Endodermal cell (in vitro differentiated cells): ENCODE results near the gene SLC2A2. TPM values are rescaled to one million over a fixed set of nuclear protein-coding genes. Genes with fewer than 3 reads are reported as not detected.

Experiments used
- DNase-seq: peaks from one replicate; pipeline ENCODE4 v3.0.0-alpha.2; 2017
- H3K27ac ChIP-seq: 2 replicates; pipeline ENCODE4 v1.5.1; 2013; ENCODE audit warnings: mild to moderate bottlenecking, low read depth, low read length, moderate library complexity
- H3K27me3 ChIP-seq: 2 replicates; pipeline ENCODE4 v1.6.1; 2013; ENCODE audit warnings: mild to moderate bottlenecking, low read length, moderate library complexity; ENCODE audit not compliant: insufficient read depth, control insufficient read depth, poor library complexity, severe bottlenecking
- H3K36me3 ChIP-seq: 2 replicates; pipeline ENCODE4 v1.7.0; 2013; ENCODE audit warnings: mild to moderate bottlenecking, low read length, moderate library complexity; ENCODE audit not compliant: control insufficient read depth, insufficient read depth
- H3K4me1 ChIP-seq: one replicate; pipeline ENCODE4 v1.7.0; 2013; ENCODE audit warnings: low read length; ENCODE audit not compliant: control insufficient read depth, insufficient read depth
- H3K4me3 ChIP-seq: 2 replicates; pipeline ENCODE4 v1.5.1; 2013; ENCODE audit warnings: mild to moderate bottlenecking, low read length, moderate library complexity
- H3K9ac ChIP-seq: 2 replicates; pipeline ENCODE4 v1.6.1; 2013; ENCODE audit warnings: mild to moderate bottlenecking, low read length, moderate library complexity; ENCODE audit not compliant: poor library complexity, severe bottlenecking; ENCODE audit errors: extremely low read depth
- H3K9me3 ChIP-seq: 2 replicates; pipeline ENCODE4 v1.6.1; 2013; ENCODE audit warnings: mild to moderate bottlenecking, low read length, moderate library complexity; ENCODE audit not compliant: control insufficient read depth
- H3K27ac Mint-ChIP-seq: 2 replicates; pipeline ENCODE4 v1.8.0; 2020; ENCODE audit warnings: mixed read lengths
- H3K27me3 Mint-ChIP-seq: 2 replicates; pipeline ENCODE4 v1.8.0; 2021; ENCODE audit warnings: mild to moderate bottlenecking, mixed read lengths; ENCODE audit not compliant: insufficient read depth
- H3K36me3 Mint-ChIP-seq: 2 replicates; pipeline ENCODE4 v1.8.0; 2020; ENCODE audit warnings: low read depth, mixed read lengths
- H3K4me1 Mint-ChIP-seq: 2 replicates; pipeline ENCODE4 v1.8.0; 2020; ENCODE audit warnings: mixed read lengths
- H3K4me3 Mint-ChIP-seq: 2 replicates; pipeline ENCODE4 v1.8.0; 2020; ENCODE audit warnings: mild to moderate bottlenecking, moderate library complexity, mixed read lengths
- H3K9me3 Mint-ChIP-seq: 2 replicates; pipeline ENCODE4 v1.8.0; 2020; ENCODE audit warnings: mild to moderate bottlenecking, mixed read lengths
- WGBS, 2 experiments: methylation state at CpG; one replicate each; pipeline versions ENCODE4 v1.1.5 to v1.1.7; 2013; ENCODE audit warnings: missing lambda C conversion rate in 2 of 2, mixed read lengths in 1 of 2; ENCODE audit not compliant: insufficient coverage in 1 of 2, insufficient read length in 1 of 2; 5-methylcytosine and 5-hydroxymethylcytosine counted together
- long read RNA-seq, 4 experiments: library from polyadenylated mRNA in 2 of 4; library from RNA in 1 of 4; library from capped mRNA in 1 of 4; stranded (forward) in 3 of 4; unstranded in 1 of 4; transcript quantifications; one replicate each; pipeline ENCODE4 v2.0.0, GENCODE V29; 2020 to 2021; ENCODE audit warnings: inconsistent platforms in 1 of 4
- polyA plus RNA-seq, 2 experiments: library from polyadenylated mRNA; stranded (reverse); fragments of 50-300 nt; gene quantifications; one replicate each; pipeline ENCODE4 v1.2.3, GENCODE V29; 2013
- total RNA-seq, 2 donors: library from RNA; stranded (reverse); fragmentation: NEBNext Ultra II Directional in 1 of 2; extraction: Animal tissue kit (Norgen Biotek cat#: 25700) in 1 of 2; gene quantifications; 2 replicates in 1 of 2; 3 replicates in 1 of 2; pipeline ENCODE4 v1.2.1, GENCODE V29; 2021
- TF ChIP-seq, protein P1 (sequence below): fragments of 200-600 bp; sonication (generic); conservative IDR thresholded peaks from 2 replicates; pipeline ENCODE4 v1.5.0; 2021; ENCODE audit warnings: antibody characterized with exemption, mild to moderate bottlenecking

Gene SLC2A2
- total RNA-seq: under 1 TPM; 0.24 to 0.51 TPM
- polyA plus RNA-seq (2013, experiment 1 of 2): not detected
- polyA plus RNA-seq (2013, experiment 2 of 2): not detected
- long read RNA-seq, experiment 1: 0 reads
- long read RNA-seq, experiment 2, partial matches to known transcripts: 0 of 3 reads
- long read RNA-seq, experiment 2, other reads (novel, unspliced or antisense): 0 of 3 reads
- long read RNA-seq, experiment 3, partial matches to known transcripts: 1 of 3 reads
- long read RNA-seq, experiment 3, other reads (novel, unspliced or antisense): 1 of 3 reads
- long read RNA-seq, experiment 4: 0 reads

DNA sequence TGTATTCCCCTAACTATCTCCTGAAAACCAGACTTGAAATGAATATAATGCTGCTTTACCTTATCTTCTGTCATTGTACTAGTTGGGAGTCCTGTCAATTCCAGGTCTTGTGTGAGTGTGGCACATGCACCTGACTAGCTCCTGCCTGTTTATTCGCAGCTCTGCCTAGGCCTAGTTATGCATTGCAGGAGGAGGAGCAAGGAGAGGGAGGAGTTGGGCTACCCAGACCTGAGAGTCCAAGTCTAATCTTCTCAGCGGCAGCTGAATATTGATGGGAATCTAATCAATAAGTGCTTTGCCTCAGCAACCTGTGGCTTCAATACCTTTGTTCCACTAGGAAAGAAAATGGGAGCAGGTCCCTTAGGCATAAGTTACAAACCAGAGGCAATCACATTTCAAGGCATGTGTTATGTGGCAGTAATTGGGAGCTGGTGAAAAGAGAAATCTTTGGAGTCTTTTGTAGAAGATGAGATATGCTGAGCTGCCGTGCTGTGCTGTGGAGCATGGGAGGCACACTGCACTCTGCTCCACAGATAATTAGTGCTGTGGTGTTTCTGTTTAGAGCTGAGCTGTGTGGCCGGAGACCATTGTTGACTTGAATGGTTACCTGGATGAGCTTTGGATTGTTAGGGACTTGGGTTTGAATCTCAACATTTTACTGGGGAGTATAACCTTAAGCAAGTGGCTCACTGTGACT, at the start of gene SLC2A2:
Gene SLC2A2 (minus strand): TSS at position 124 of the 697 bp plus-strand sequence. CDS start 50 bp downstream, at position 74.
- Histone ChIP-seq H3K36me3 (no peaks in the 10 kb centered on the region), H3K9ac (no peak within 1 kb of the TSS), H3K27ac (no peak within 1 kb of the TSS), H3K9me3 (no peaks in the 10 kb centered on the region), H3K4me3 (no peak within 1 kb of the TSS), H3K4me1 (peaks cover 21% of the 10 kb centered on the region), H3K27me3 (no peaks in the 10 kb centered on the region)
- no peak within 1 kb of the TSS for H3K4me3 Mint-ChIP-seq
- H3K36me3 Mint-ChIP-seq: no peaks in the 10 kb centered on the region
- TF ChIP-seq, protein P1, sequence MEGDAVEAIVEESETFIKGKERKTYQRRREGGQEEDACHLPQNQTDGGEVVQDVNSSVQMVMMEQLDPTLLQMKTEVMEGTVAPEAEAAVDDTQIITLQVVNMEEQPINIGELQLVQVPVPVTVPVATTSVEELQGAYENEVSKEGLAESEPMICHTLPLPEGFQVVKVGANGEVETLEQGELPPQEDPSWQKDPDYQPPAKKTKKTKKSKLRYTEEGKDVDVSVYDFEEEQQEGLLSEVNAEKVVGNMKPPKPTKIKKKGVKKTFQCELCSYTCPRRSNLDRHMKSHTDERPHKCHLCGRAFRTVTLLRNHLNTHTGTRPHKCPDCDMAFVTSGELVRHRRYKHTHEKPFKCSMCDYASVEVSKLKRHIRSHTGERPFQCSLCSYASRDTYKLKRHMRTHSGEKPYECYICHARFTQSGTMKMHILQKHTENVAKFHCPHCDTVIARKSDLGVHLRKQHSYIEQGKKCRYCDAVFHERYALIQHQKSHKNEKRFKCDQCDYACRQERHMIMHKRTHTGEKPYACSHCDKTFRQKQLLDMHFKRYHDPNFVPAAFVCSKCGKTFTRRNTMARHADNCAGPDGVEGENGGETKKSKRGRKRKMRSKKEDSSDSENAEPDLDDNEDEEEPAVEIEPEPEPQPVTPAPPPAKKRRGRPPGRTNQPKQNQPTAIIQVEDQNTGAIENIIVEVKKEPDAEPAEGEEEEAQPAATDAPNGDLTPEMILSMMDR: no peak
- 93 to 100% methylated on average over 3 to 4 of the region's 4 CpGs for WGBS, 2 experiments
- DNase-seq: no peak
- H3K27me3 Mint-ChIP-seq: peaks cover 36% of the 10 kb centered on the region
- H3K4me1 Mint-ChIP-seq: peaks cover 26% of the 10 kb centered on the region
- H3K9me3 Mint-ChIP-seq: no peaks in the 10 kb centered on the region
- no peak within 1 kb of the TSS for H3K27ac Mint-ChIP-seq

DNA sequence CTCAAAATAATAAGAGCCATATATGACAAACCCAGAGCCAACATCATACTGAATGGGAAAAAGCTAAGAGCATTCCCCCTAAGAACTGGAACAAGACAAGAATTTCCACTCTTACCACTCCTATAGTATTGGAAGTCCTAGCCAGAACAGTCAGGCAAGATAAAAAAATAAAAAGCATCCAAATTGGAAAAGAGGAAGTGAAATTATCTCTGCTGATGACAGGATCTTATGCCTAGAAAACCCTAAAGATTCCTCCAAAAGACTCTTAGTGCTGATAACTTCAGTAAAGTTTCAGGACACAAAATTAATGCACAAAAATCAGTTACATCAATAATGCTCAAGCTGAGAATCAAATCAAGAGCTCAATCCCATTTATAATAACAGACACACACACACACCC, 45.9 kb upstream of the SLC2A2 start:
- H3K27ac ChIP-seq: no peak overlapping the region
- Mint-ChIP-seq H3K4me1 (no peaks in the 10 kb centered on the region), H3K36me3 (no peaks in the 10 kb centered on the region), H3K27ac (no peak overlapping the region), H3K27me3 (no peaks in the 10 kb centered on the region), H3K4me3 (no peak overlapping the region), H3K9me3 (no peaks in the 10 kb centered on the region)
- no peaks in the 10 kb centered on the region for H3K9me3 ChIP-seq
- no peak overlapping the region for H3K4me3 ChIP-seq
- no peaks in the 10 kb centered on the region for H3K27me3 ChIP-seq
- H3K4me1 ChIP-seq: no peaks in the 10 kb centered on the region
- no peak for DNase-seq
- TF ChIP-seq, protein P1: no peak
- no peaks in the 10 kb centered on the region for H3K36me3 ChIP-seq
- no peak overlapping the region for H3K9ac ChIP-seq

DNA sequence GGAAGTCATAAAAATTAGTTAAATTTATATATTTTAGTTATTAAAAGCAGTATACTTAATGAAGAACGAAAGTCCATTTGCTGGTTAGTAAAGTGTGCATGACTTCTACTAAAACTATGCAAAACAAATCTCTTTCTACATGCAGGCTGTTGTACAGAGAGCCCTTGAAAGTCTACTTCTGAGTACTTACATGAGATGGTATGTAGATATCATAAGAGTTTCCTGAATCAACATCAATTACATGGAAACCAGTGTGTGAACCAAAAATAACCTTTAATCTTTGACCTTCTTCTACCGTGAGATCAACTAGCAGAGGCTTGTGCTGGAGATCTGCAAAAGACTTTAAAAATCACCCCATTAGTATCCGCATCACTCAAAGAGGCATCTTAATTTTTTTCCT, 42.1 kb upstream of the SLC2A2 start:
- Histone ChIP-seq H3K27me3 (no peaks in the 10 kb centered on the region), H3K9me3 (no peaks in the 10 kb centered on the region), H3K4me3 (no peak overlapping the region), H3K27ac (no peak overlapping the region), H3K9ac (no peak overlapping the region), H3K36me3 (no peaks in the 10 kb centered on the region), H3K4me1 (no peaks in the 10 kb centered on the region)
- no peaks in the 10 kb centered on the region for H3K4me1 Mint-ChIP-seq
- TF ChIP-seq, protein P1: no peak
- H3K4me3 Mint-ChIP-seq: no peak overlapping the region
- no peaks in the 10 kb centered on the region for H3K9me3 Mint-ChIP-seq
- WGBS, 2 experiments: 75 to 98% methylated on average over 1 to 3 of the region's 3 CpGs
- H3K36me3 Mint-ChIP-seq: peaks cover 2% of the 10 kb centered on the region
- no peak overlapping the region for H3K27ac Mint-ChIP-seq
- DNase-seq: no peak
- H3K27me3 Mint-ChIP-seq: no peaks in the 10 kb centered on the region
